Femur (tissue), 1 donor: ENCODE data around the gene DENND1A.
A peak's percentile ranks its signal among the peaks of the same experiment; 100 is the strongest.

Experiments used
- DNase-seq: peaks from one replicate; pipeline ENCODE4 v3.0.0-alpha.2; 2017

Gene DENND1A

DNA sequence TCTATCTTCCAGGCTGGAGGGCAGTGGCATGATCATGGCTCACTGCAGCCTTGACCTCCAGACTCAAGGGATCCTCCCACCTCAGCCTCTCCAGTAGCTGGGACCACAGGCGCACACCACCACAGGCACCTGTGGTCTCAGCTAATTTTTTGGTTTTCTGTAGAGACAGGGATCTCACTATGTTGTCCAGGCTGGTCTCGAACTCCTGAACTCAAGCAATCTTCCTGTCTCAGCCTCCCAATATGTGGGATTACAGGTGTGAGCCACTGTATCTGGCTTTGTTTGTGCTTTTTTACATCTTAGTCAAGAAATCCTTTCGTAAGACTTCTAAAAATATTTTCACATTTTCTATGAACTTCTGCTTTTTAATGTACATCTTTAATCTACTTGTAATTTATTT lies 116.9 kb downstream of the DENND1A start:
- no peak for DNase-seq

DNA sequence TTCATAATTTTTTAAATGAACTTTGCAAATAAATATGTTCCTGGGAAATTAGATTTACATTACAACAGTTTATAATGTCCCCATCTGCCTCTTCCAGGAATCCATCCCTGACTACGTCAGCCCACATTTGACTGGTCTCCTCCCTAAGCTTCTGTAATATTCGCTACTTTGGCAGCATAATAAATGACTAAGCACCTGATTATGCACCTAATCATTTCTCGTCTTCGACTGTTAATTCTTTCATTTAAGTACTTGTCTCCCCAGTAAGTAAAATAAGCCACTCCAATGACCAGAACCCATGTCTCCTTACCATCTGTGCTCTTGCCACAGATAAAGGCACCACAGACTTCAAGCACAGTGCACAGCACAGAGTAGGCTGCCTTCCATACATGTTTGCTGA lies 122.7 kb downstream of the DENND1A start:
- DNase-seq: no peak

DNA sequence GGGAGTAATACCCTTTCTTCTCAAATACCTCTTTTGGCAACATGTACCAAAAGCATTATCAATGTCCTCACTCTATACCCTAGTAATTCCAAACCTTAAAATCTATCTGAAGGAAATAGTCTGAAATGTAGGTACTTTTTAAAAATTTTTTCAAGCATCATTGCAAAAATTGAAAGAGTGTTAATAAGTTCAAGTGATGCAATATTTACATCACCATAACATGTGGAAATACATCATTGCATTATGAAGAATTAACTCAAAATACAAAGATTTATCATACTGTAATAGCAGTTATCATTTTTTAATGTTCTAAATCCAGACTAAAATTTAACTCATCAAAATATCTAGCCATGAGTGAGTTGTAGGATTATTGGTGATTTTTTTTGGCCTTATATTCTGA lies 123.1 kb downstream of the DENND1A start:
- DNase-seq: no peak

DNA sequence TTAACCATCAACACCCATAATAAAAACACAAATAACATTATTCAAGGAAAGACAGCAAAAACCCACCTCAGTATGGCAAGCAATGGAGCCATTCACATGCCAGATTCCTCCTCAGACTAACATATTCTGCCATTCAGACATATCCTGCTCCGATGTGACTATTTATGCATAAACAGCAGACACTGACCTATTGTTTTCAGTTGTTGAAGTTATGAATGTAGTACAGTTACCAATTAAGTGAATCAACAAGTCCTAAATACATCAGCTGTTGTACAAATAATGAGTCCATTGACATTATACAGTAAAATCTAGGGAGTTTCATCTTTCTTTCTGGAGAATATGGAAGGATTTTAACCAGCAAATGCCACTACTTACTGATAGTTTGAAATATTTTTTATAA lies 131.7 kb downstream of the DENND1A start:
- no peak for DNase-seq

DNA sequence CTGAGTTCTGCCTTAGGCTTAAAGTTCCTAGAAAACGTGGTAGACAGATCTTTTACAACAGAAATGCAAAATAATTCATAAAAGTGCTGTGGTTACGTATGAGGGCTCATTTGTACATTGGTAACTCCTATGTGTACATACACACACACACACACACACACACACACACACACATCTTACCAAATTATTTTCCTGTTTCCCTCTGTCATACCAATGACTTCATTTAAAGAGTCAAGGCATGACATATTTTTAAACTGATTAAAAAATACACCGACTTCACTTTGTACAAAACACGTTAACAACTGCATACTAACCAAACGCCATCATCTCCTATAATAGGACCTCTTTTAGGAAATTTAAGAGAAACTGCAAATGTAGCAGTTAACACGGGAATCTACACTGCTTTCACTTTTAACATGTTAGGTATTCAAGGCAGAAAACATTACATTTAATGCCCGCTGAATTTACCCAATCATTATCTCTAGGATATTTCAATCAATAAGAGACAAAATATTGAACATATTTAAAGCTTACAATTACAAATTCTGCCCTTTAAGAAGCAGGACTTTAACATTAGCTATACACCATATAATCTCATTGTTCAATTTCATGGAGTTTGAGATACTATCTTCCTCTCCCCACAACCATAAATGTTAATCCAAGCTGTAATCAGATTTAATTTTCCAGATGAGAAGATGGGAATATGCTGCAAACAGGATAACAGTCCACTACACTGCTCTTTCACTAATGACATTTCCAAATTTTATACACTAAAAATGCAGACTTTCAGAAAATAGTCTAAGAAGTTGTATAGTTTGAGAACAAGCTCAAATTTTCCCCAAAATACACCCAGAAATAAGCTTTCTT lies 133.1 kb downstream of the DENND1A start:
- no peak for DNase-seq

DNA sequence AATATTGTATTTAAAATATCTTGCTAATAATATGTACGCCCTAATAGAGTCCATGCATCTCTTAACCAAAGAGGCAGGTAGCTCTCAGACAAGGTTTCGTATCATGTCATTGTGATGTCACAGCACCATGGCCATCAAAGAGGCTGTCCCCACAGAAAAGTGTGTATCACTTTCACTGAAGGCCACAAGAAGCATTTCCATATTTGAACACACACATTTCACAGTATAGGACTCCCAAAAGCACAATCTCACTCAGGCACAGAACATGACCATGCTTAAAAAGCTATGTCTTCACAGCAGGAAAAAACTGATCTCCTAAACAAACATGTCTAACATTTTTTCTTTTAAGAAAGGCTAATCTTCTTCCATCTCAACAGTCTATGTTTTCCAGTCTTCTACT lies 133.8 kb downstream of the DENND1A start:
- DNase-seq: no peak

DNA sequence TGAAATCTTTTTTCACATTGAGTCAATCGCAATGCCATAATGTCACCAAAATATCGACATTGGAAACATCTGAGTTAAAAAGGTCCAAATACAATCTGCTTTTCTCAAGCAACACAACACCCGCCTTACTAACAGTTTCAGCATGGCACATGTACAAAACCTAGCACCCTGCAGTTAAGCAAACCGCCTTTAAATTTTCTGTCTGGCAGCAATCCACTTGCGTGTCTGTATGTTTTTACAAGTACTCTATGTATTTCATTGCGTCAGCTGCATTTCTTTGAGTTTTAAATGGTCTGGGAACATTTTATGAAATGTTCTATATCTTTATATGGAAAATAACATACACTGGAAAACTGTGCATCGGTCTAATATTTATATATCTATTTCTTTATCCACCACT lies 134.6 kb downstream of the DENND1A start:
- DNase-seq: peak; percentile 46

DNA sequence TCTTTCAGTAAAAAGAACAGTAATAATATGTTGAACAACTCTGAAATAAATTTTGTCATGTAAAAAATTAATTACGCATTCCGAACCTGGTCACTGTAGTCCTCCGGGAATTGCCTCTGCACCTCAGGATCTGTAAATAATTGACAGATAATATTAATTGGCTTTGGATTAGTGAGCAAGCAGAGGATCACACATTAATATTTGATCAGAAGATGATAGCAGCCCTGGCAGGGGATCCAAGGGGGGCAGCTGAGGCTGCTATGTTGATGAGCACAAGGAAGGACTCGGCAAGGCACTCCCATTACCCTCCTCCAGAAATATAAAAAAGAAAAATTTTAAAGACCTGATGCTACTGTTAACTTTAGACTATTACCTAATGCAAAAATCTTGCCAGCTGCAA lies 137.4 kb downstream of the DENND1A start:
- no peak for DNase-seq

DNA sequence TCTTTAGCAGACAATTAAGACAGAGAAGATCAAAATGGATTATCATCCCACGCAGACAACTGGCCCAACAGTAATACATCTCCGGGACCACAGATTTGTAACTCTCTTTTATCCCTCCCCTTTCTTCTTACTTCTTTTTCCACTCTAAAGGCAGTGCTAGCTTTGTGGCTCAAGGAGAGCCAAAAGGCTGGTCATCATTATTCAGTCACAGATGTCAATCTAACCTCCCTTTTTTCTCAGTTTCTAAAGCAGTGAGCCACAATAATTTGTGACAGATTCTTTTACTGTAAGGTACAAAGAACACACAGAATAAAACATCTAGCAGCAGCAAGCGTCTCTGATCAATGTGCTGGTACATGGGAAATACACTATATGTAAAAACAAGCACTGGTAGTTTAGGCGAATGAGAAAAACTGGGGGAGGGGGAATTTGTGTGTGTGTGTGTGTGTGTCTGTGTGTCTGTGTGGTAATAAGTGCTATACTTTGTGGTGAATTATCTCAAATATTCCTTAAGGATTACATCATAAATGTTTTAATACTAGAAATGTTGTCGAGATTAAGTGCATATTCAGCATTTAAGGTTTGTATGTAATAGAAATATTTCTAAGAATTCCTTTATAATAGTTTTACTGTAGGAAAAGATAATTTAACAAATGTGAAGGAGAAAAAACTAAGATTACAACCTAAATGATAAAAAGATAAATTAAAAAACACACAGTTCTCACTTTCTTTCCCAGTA lies 140.2 kb downstream of the DENND1A start:
- no peak for DNase-seq

DNA sequence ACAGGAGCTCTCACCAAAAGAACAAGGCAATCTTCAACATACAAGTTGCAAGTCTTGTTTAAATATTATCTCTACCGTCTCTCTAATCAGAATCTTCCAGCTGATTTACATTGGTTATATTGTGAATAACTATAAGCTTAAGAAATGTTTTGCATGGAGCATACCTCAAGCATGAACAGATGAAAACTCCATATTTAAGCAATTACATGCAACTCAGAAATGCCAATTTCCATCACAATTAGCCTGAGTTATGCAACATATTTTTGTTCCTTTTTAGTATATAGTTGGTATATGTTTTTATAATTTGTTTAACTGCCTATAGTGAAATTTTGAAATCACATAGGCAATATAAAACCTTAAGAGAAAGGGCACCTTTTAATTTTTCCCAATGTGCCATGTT lies 142.5 kb downstream of the DENND1A start:
- no peak for DNase-seq

DNA sequence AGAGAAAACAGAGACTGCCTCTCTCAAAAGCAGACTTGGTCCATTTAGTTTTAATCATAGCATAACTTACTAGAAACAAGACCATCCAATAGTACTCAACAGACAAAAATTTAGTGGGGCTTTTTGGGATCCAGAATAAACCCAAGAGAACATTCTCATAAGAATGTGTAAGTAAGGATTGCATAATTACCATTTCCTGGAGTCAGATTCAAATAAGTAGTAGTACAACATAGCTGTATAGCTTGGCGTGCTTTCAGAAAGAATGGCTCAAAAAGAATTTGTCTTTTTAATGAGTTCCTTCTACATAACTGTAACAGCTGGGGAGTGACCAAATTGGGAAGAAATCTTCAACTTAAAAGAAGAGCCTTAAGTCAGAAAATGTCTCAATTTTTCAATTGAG lies 145.4 kb downstream of the DENND1A start:
- DNase-seq: no peak

DNA sequence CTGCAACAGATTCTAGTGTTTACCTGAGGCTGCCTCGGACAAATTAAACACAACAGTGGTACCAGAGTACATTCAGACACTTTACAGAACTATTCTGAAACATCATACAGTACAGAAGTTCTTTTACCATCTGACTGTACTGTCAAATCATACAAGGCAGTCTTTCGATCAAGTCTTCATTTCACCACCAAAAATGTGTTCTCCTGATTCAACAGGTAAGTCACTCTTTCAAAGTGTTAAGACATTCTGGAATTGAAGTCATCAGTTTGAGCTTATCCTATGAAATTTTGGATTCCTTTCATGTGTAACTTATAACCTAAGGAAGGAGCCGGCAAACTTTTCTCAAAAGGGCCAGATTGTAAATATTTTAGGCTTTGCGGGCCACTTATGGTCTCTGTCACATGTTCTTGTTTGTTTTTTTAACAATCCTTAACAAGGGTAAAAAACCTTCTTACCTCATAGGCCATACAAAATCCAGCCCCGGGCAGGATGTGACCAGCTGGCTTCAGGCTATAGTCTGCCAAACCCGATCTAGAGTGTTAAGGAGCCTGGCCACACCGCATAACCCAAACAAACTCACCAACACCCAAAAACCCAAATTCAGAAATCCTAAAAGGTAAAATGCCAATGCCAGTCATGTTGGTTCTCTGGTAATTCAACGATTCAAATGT lies 151.6 kb downstream of the DENND1A start:
- DNase-seq: no peak

DNA sequence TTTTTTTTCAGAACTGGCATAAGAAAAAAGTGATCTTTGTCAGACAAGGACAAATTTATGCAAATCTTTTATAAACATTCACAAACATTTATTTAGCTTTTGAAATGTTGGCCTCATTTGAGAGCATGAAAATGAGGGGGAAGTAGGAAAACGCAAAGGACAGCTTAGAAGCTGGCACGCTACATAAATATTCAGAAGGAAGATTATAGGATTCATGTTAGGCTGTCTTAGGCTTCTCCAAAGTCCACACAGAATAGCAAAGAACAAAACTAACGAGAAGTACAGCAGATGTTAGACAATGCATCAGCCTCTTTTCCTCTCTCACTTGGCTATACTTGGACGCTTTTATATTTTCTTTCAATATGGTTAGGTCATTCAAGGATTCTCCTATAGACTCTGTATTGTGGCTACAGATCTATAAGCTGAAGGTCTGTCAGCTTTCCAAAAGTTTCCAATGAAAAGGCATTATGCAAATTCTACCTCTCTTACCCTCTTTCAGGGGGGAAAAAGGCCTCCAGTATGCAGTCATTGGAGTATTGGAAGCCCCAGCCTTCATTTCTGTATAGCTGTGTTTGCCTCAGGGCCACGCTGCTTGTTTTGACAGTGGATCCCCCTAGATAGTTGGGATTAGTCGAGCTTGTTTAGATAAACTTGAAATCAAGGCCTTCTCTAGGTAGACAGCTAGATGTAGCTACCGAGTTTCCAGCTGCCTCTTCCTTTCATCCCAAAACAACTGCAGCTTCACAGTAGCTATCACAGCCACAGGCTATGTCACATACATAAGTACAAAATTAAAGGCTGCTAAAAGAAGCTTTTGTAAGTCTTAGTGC lies 153.0 kb downstream of the DENND1A start:
- DNase-seq: no peak

DNA sequence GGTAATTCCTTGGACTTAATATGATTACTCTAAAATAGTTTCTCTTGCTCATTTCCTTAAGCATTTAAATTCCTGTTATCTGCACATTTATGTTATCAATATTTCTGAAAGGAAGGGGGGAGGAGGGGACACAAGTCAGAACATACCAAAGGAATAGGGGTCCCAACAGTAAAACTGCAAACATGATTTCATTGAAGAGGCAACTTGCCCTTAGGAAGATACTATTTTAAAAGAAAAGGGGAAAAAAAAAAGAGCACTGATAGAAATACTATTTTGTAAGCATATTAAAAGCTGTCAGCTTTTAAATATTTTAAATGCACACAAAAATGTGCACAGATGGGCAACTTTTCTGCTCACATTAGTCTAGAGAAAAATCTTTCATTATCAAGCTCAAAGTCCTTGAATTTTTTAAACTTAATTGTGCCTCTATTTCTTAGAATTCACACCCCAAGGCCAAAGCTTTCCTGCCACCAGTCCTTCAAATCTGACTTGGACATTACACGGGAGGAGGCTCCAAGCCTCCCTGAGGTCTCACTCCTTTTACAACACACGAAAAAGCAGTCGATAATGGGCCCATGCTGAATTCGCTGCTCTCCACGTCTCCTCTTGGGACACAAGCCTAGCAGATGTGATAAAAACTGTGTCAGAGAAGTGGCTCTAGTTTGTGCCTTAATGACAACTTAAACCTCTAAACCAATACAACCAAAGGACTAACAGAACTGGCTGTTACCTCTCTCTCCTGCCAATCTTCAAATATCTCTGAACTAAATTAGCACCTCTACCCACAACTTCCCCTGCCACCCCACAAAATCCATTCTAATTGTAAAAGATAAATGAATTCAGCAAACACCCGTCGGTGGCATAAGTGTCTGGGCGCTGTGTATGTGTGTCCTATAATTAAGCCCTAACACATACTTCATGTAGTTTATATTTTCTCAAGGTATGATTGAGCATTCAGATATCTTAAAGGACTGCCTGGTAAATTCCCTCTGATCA lies 154.3 kb downstream of the DENND1A start:
- DNase-seq: no peak

DNA sequence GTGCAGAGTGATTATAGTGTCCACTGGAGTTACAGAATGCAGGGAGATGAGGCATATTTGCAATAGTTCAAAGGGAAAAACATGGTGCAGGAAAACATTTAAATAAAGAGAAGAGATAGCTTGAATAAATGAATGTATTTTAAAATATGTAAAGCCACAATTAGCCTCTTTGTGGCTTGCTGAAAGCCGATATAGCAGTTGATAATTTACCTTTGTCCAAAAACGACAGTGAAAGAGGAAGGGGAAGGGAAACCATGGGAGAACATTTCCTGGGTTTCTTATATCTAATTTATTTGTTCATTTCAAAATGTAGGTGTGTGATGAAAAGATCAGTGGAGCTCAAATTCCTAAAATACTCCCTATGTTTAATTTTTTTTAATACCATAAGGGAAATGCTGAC lies 156.1 kb downstream of the DENND1A start:
- no peak for DNase-seq

DNA sequence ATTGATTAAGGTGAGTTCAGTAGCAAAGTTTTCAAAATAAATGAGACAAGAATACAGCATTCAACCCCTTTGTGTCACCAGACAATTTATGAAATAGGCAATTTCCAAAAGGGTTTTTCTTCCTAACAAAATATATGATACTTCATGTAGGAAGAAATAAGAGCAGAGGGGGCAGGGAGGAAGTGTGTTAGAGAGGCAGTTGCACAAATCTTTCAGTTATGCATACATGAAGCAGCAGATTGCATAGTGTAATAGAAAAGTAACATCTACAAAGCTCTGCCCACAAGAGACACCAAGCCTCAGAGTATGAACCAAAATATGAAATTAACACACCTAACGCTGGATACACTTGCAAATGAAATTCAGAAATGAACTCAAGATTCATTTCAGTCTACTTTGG lies 157.0 kb downstream of the DENND1A start:
- no peak for DNase-seq

DNA sequence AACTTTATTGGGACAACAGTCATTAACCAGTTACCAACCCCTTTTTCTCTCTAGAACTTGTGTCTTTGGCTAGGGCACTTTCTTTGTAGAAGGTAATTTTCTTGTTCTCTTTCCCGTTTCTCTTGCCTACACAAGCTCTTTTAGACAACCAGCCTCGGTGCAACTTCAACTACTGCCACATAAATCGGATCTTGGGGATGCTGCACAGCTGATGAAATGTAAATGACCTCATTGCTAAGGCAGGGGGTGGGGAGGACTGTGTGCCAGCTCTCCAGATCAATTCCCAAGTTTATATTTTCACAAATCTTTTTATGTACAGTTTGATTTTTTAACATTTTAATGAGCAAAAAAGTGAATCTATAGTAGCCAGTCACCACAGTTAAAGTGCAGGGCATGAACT lies 157.6 kb downstream of the DENND1A start:
- DNase-seq: no peak

DNA sequence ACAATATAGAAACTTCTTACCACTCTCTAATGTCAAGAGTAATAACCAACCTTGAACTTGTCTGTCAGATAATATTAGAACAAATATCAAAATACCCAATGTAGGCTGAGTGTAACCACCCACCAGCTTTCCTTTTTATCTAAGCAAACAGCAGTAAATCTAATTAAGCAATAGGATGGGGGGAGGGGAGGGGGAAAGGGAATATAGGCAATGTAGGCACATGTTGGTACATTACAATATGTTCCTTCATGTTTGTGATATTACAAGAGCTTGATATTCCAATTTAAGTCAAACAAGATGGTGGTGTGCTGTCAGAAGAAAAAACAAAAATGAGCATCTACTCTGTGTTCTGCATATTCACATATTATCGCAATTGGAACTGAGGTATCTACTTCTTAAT lies 158.2 kb downstream of the DENND1A start:
- no peak for DNase-seq

DNA sequence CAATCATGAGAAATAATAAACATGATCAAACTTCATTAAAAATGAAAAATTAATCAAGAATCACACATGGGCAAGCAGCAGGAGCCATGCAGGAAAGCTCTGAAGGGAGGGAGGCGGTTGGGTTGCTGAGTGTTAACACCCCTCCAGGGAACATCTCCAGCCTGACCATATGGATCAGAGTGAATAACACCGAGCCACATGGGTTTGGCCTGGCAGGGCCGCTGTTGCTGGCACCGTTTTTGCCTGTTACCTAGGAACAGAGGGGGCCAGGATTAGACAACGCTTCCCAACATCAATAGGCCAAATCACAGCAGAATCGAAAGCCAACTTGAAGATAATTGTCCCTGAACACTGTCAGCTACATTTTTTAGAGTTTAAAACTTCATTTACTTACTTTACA lies 160.2 kb downstream of the DENND1A start:
- peak; percentile 32 for DNase-seq

DNA sequence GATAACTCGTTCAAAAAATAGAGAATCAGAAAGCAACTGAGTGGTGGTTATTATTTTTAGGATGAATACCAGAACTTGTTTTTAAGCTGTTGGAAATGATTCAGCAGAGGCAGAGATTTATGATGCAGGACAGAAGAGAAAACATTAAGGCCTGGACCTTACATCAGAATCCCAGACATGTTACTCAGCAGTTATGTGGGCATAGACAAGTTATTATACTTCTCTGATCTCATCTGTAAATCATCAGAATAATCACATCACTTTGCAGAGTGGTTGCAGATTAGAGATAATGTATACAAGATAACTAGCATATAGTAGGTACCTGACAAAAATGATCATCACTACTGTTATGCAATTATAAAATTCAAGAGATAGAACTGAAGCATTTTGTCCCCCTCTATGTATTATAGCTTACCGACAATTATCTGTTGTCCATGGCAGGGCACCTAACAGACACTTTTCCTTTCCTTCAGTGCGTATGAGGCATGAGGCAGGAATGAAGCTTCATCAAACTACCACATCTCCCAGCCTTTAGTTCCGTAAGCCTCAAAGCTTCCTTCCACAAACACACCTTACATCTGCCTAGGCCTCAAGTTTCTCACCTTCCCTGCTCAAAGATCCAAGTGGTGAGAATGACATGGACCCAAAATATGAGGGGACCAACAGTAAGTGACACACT lies 165.9 kb downstream of the DENND1A start:
- DNase-seq: no peak
